HG02885 (cell line): ENCODE results near the gene OR10V1.

Experiments
- ATAC-seq: cut with Tn5 transposase; IDR thresholded peaks from one replicate; pipeline ENCODE4 v1.9.1; 2021; ENCODE audit warnings: mild to moderate bottlenecking; ENCODE audit not compliant: unreplicated experiment, poor library complexity

The OR10V1 gene

GRCh38 chr11:59713745-59714144, at the start of gene OR10V1:
TSS of gene OR10V1 (minus strand) at chr11:59713845. CDS start at chr11:59713845, 0 bp downstream.
- no peak for ATAC-seq

- no peak for ATAC-seq
Observed at GRCh38 chr11:59761993-59762392, 48.3 kb upstream of the OR10V1 start.

- no peak for ATAC-seq
Observed at GRCh38 chr11:59760771-59761170, 47.1 kb upstream of the OR10V1 start.

GRCh38 chr11:59759900-59760299, 46.3 kb upstream of the OR10V1 start:
- ATAC-seq = no peak

- ATAC-seq = no peak
Observed at GRCh38 chr11:59758401-59759037, 44.9 kb upstream of the OR10V1 start.

- ATAC-seq = no peak
Observed at GRCh38 chr11:59756845-59757244, 43.2 kb upstream of the OR10V1 start.

- ATAC-seq = no peak
Observed at GRCh38 chr11:59756558-59756840, 42.9 kb upstream of the OR10V1 start.

GRCh38 chr11:59755701-59756557, 42.3 kb upstream of the OR10V1 start:
- ATAC-seq = no peak

- peak; percentile 80 for ATAC-seq
Observed at GRCh38 chr11:59754859-59755700, 41.4 kb upstream of the OR10V1 start, which contains the start of gene STX3. TSS of gene STX3 (plus strand) at chr11:59755376. CDS start at chr11:59755606, 230 bp downstream.

GRCh38 chr11:59754494-59754858, 40.8 kb upstream of the OR10V1 start:
- ATAC-seq = peak; percentile 19

- peak; percentile 75 for ATAC-seq
Observed at GRCh38 chr11:59753650-59754493, 40.2 kb upstream of the OR10V1 start.

- ATAC-seq = no peak
Observed at GRCh38 chr11:59746111-59746510, 32.5 kb upstream of the OR10V1 start.

- no peak for ATAC-seq
Observed at GRCh38 chr11:59730896-59731565, 17.4 kb upstream of the OR10V1 start.

- no peak for ATAC-seq
Observed at GRCh38 chr11:59729834-59730233, 16.2 kb upstream of the OR10V1 start.

- no peak for ATAC-seq
Observed at GRCh38 chr11:59728913-59729312, 15.3 kb upstream of the OR10V1 start.

GRCh38 chr11:59728154-59728553, 14.5 kb upstream of the OR10V1 start:
- ATAC-seq = no peak

- no peak for ATAC-seq
Observed at GRCh38 chr11:59727426-59727825, 13.8 kb upstream of the OR10V1 start.

GRCh38 chr11:59724066-59724465, 10.4 kb upstream of the OR10V1 start:
- ATAC-seq = no peak

- no peak for ATAC-seq
Observed at GRCh38 chr11:59719556-59719955, 5.9 kb upstream of the OR10V1 start.

GRCh38 chr11:59716051-59716450, 2.4 kb upstream of the OR10V1 start:
- no peak for ATAC-seq
